Dermis microvascular lymphatic vessel endothelial cell (primary cell): ENCODE results near the gene EIPR1. TPM values are rescaled to one million over a fixed set of nuclear protein-coding genes. Genes with fewer than 3 reads are reported as not detected.
"Not testable (repeated sequence)": the region's sequence is repeated elsewhere in the genome, so short reads cannot be mapped to it uniquely, and the experiment has no call there.

Experiments used
- DNase-seq, 2 donors: peaks; one replicate each; pipeline versions ENCODE4 v3.0.0 to v3.0.0-alpha.2; 2010; ENCODE audit warnings: low read depth in 2 of 2
- total RNA-seq: library from RNA; depleted of rRNA; stranded (reverse); fragments of >200 nt; gene quantifications from 2 replicates; pipeline ENCODE4 v1.2.1, GENCODE V29; 2014

EIPR1 gene
- total RNA-seq, 1 donor from 2014 or later: 28.8 TPM

DNA sequence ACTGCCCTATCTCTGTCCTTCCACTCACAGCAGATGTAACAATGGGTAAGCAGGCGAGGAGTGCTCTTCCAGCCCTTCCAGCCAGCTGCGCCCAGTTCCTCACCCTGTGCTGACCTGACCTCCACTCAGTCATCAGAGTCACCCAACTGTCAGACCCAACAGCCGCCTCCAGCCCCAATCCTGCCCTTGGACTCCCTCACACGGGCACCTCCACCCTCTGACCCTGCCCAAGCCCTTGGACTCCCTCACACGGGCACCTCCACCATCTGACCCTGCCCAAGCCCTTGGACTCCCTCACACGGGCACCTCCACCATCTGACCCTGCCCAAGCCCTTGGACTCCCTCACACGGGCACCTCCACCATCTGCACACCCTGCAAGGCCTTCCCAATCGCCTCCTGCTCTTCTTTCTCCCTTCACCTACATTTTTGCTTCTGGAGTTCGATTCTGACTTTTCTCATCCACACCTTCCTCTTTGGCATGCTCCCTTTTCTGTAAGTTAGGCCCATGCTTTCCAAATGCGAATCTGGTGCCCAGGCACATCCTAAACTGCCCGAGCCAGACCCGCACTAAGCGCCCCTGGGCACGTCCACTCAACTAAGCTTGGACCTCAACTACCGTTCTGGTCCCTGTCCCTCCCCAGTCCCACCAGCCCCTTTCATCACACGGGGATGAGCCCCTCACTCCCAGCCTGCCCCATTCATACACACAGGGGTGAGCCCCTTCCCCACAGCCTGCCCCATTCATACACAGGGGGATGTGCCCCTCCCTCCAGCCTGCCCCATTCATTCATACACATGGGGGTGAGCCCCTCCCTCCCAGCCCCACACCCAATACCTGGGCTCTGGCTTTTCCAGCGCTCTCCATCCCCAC is 15.9 kb downstream of the EIPR1 start:
- DNase-seq: no peak

DNA sequence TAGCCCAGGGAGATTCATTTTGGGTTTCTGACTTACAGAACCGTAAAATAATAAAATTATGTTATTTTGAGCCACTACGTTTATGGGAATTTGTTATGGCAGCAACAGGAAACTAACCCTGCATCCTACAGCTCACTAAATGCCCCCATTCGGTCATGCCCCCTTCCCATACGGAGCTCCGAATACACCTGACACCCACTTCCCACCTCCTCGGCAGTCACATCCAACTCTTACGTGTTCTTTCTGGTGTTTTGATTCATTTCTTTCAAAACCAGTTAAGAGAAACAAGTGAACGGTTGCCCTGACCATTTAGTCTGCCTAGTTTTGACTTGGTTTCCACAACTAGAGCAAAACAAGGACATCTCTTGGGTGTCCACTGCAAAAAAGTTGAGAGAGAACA is 19.7 kb downstream of the EIPR1 start:
- DNase-seq: no peak

DNA sequence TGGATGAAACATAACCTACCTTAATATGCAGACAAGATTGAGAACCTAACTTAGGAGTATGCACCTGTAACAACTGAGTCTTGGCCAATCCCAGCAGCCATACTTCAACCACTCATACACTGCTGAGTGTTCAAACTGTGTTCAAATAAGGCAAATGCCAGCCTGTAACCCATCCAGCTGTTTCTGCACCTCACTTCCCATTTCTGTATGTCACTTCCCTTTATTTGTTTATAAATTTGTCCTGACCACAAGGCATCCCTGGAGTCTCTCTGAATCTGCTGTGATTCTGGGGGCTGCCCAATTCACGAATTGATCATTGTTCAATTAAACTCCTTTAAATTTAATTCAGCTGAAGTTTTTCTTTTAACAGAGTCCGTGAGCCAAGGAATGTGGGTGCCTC is 20.2 kb downstream of the EIPR1 start:
- not testable (repeated sequence) for DNase-seq

DNA sequence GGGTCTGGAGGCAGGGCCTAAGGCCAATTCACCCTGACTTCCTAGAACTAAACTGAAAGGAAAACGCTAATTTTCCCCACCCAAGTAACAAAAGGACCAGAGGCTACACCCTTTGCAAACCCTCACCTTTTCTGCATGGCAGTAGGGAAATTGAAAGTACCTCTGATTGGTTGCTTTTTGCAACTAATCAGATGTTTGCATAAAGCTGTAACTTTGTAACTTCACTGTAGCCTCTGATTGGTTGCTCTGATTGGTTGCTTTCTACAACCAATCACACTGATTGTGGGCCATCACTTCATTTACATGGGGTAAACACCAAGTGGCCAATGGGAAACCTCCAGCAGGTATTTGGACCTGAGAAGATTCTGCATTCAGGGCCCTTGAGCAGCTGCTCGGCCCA is 20.8 kb downstream of the EIPR1 start:
- DNase-seq: no peak

DNA sequence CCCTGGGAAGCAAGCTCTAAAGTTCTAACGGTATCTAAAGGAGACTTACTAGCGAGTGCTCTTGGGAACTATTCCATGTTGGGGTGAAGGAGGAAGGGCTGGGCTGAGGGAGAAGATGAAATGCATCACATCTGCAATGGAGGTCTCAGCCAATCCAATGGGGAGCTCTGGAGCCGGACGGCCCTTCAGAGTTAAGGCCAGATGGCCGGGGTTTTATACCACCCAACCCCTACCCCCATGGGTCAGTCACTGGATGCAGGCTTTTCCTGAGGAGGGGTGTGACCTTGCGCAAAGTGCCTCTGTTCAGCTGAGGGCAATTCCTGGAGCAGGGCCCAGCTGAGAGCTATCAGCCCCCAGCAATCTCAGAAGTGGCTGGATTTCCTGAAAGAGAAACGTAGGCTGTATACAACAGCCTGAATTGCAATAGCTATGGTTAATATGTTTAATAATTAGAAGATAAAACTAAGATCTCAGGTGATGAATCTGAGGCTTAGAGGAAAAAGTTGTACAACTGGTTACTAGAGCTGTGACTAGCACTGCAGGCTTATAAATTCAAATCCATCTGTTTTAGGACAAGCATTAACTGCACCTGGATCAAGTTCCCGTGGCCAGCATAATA is 21.6 kb downstream of the EIPR1 start:
- DNase-seq: no peak

GRCh38 chr2:3354986-3355385 is 22.6 kb downstream of the EIPR1 start:
- no peak for DNase-seq

DNA sequence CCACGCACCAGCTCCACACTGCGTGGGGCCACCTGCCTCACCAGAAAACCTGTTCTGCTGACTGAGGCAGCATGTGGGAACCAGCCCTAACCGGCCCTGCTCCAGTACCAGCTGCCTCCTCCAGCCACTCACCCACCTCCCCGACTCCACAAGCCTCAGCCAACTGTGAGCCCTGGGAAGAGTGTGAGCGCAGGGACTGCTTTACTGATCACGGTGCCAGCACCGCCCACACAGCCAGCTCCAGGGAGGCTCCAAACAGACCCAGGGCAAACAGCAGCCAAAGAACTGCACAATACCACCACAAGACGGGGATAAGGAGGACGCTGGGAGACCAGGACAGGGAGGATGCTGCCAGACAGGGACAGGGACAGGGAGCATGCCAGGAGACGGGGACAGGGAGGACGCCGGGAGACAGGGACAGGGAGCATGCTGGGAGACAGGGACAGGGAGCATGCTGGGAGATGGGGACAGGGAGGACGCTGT is 28.4 kb downstream of the EIPR1 start:
- DNase-seq: no peak

GRCh38 chr2:3348767-3349166 is 28.9 kb downstream of the EIPR1 start:
- DNase-seq: no peak

DNA sequence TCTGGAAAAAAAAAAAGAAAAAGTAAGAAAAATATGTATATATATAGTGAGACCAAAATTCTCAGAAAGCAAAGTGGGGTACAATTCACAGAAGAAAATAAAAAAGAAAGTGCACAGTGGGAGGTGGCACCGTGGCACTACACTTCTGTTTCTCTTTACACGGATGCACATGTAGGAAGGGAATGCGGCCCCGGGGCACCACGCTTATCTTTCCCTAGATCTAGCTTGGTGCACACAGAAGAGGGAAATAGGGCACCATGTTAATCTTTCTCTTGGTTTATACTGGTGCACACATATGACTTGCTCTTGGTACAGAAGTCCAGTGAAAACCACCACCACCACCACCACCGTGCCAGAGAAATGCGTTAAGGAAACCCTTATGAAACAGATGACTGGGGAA is 32.0 kb downstream of the EIPR1 start:
- no peak for DNase-seq

DNA sequence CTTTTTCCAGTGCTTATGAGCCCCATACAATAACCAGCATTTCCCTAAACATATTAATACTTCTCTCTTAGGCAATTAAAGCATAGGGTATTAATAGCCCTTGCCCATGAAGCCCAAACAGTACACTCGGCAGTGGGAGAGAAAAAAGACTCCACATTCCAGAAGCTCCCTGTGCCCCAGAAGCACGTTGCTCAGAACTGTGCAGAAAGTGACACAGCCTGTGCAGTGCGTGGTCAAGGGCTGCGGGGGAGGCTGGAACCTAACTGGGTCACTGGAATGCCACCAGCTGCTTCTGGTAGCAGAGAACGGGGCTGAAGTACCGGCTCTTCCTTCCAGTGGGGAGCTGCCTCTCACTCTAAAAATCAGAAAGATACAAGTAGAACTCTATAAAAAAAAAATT is 32.7 kb downstream of the EIPR1 start:
- no peak for DNase-seq

DNA sequence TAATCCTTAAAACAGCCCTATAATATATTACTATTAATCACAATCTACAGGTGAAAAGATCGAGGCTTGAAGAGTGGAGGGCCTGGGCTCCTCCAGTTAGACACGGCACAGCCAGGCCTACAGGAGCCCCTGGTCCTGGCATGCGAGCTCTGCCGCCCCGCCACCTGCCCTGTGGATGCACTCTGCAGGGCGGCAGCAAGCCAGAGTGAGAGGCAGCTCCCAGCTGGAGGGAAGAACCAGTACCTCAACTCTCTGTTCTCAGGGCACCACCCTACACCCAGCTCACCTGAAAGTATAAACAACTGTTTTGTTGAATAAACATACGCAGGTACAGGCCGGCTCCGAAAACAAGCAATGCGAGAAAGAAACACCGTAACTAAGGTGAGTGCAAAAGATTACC is 34.6 kb downstream of the EIPR1 start:
- no peak for DNase-seq

DNA sequence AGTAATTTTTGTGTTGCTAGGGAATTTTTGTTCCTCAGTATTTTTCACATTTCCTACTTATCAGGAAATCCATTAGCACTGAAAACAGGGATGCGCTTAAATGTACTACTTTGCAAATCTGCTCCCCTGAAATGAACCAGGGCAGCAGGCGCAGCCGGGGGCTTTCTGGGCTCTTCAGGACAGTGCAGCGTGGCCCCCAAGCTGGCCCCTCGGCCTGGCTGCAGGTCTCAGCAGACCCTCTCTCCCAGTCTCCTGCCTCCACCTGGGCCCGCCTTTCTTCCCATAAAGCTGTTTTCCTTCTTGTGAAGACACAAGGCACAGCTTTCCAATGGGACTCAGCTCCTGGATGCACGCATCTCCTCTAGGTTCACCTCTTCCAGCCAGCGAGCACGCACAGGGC is 35.3 kb downstream of the EIPR1 start:
- no peak for DNase-seq

DNA sequence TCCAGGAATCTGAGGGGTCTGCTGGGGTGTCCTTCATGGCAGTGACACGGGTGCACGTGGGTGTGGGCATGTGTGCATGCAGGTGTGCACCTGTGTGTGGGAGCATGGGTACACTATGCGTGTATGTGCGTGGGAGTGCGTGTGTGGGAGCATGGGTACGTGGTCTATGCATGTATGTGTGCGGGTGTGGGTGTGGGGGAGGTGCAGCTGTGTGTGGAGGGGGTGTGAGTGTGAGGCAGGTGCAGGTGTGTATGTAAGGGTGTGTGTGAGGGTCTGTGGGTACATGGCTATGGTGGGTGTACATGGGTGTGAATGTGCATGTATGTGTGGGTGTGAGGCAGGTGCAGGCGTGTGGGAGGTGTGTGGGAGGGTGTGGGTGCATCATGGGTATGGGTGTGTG is 36.3 kb downstream of the EIPR1 start:
- no peak for DNase-seq

DNA sequence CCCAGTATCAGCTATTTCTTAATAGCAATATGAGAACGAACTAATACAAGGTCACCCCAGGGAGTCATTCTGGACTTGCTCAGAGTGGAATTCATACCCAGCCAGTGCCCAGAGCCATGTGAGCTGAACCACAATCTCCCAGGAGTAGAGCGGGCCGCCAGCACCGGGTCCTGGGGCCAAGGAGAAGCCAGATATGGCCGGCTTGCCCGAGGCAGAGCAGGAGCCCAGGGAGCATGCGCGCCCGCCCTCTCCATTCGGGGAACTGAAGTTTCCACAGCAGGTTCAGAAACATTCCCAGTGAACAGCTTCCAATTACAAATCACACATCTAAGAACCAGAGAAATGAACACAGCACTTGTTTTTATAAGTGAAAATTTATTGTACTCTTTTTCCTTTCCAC is 37.5 kb downstream of the EIPR1 start:
- no peak for DNase-seq

DNA sequence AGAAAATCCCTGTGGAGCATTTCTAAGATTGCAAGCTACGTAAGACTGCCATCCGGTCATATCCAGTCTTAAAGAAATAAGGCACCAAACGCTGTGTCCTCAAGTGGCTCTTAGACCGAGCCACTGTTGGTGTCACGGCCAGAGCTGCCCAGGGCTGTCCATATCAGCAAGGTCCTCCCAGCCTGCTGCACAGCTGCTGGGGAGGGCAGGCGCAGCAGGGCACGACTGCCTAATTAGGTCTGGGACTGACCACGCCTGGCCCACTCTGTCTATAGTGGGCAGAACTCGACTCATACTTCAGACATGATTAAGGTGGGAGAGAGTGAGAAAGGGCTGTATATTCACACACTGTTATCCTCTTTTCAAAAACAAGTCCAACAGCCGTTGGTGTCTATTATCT is 39.3 kb downstream of the EIPR1 start:
- DNase-seq: no peak

- DNase-seq: no peak
Measured at GRCh38 chr2:3336844-3337243, 40.8 kb downstream of the EIPR1 start.

- no peak for DNase-seq
Measured at GRCh38 chr2:3334392-3335345, 42.9 kb downstream of the EIPR1 start.

- no peak for DNase-seq
Measured at GRCh38 chr2:3332133-3332532, 45.5 kb downstream of the EIPR1 start.

DNA sequence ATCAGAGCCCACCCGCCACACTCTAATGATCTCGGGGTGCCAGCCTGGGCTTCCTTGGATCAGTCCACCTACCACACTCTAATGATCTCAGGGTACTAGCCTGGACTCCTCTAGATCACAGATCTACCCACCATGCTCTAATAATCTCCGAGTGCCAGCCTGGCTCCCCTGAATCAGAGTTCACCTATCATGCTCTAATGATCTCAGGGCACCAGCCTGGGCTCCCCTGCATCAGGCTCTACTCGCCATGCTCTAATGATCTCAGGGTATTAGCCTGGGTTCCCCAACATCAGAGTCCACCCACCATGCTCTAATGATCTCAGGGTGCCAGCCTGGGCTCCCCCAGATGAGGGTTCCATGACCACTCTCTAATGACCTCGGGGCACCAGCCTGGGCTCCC is 48.1 kb downstream of the EIPR1 start:
- no peak for DNase-seq

DNA sequence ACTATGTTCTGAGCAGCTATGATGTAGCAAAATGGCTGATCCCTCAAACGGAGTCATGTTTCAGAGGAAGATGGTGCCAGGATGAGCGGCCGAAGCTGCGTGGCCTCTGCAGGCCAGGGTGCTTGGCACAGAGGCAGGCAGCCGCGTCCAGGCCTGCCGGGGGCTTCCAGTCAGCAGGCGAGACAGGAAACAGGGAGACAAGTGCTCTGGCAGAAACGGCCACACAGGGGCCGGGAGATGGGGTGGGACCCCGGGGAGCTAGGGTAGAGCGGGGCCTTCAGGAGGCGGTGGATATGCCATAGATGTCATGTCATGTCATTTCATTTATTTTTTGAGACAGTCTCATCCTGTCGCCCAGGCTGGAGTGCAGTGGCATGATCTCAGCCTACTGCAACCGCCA is 50.7 kb downstream of the EIPR1 start:
- no peak for DNase-seq

GRCh38 chr2:3326182-3326537 is 51.5 kb downstream of the EIPR1 start:
- DNase-seq: no peak
